IPS DF 19.7 (cell line): ENCODE data around the gene CHD1.

ENCODE experiments used
- DNase-seq: peaks from one replicate; pipeline ENCODE4 v3.0.0-alpha.2; 2013; ENCODE audit warnings: low read depth, low spot score

Gene CHD1

DNA sequence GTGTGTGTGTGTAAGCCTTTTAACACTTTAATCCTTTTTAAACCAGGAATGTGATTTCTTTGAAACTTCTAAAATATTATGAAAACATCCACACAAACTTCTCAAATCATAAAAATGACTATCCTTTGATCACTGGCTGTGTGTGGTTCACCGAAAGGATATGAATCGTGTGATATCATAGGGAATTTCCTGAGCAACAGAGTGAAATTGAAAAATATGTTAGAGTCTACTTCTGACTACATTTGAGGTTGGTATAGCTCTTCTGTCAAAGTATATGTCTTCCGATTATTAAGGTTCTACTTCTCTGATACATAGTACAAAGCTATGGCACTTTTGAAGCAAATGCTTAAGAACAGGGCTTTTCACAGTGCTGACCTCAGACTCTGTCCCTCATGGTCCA is 115.1 kb downstream of the CHD1 start:
- DNase-seq = no peak

DNA sequence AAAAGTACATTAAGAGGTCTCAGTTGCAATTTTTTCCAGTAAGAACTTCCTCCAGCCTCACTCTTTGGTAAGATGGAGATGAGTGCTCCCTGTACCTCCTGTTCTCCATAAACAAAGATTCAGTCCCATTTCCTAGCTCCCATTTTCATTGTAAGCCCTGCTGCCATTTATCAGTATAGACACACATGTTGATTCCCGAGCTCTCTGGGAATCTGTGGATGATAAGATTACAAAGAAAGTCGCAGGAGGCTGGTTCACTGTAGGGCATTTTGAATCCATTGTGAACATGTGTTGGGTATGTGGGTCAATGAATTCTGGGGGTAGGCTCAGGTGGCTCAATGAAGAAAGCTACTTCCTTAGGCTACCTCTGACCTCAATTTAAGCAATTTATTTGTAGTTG is 118.6 kb downstream of the CHD1 start:
- DNase-seq = no peak

DNA sequence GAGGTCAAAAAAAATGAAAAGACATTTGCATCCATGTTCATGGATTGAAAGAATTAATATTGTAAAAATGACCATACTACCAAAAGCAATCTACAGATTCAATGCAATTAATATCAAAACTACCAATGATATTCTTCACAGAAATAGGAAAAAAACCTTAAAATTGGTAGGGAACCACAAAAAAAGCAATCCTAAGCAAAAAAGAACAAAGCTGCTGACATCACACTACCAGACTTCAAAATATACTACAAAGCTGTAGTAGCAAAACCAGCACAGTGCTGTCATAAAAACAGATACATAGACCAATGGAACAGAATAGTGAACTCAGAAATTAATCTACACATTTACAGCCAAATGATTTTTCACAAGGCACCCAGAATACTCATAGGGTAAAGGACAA is 121.0 kb downstream of the CHD1 start:
- no peak for DNase-seq

DNA sequence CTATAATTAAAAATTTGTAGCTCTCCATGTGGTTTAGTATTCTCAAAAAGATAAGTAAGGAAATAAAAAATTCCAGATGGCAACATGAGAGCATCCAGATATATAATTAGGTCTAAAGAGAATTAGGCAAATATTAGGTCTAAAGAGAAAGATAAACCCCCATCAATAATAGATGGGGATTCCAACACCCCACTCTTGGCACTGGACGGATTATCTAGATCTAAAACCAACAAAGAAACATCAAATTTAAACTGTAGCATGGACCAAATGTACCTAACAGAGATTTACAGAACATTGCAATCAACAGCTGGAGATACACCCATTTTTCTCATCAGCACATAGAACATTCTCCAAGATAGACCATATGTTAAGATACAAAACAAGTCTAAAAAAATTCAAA is 123.7 kb downstream of the CHD1 start:
- DNase-seq = no peak

DNA sequence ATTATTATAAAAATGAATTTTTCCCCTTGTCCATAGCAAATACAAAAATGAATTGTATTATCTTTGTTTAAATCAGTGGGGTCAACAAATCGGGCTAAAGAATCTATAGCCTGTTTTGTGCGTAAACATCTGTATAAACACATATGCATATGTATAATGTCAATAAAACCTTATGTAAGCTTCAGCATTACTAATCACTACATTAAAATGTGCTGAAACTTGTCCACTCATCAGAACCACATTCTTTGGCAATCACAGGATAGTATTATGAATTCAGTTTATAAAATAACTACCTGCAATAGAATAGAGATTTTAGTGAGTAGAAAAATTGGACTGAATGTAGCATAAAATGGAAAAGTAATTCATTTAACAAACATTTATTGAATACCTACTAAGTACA is 124.7 kb downstream of the CHD1 start:
- DNase-seq = no peak
